Hepatocyte (in vitro differentiated cells): ENCODE data around the gene IDH3A. TPM values are rescaled to one million over a fixed set of nuclear protein-coding genes. Genes with fewer than 3 reads are reported as not detected.
A peak's percentile ranks its signal among the peaks of the same experiment; 100 is the strongest.
"Not testable (repeated sequence)": the region's sequence is repeated elsewhere in the genome, so short reads cannot be mapped to it uniquely, and the experiment has no call there.

Source experiments
- DNase-seq: peaks from one replicate; pipeline ENCODE4 v3.0.0-alpha.2; 2016; ENCODE audit warnings: low spot score
- H2AFZ ChIP-seq: fragments of 200-600 bp; sonication (generic); 2 replicates; pipeline ENCODE4 v1.6.0; 2016; ENCODE audit warnings: antibody characterized with exemption, mild to moderate bottlenecking
- H3K27ac ChIP-seq: fragments of 200-600 bp; sonication (generic); 2 replicates; pipeline ENCODE4 v1.5.1; 2016; ENCODE audit warnings: mild to moderate bottlenecking
- H3K27me3 ChIP-seq: fragments of 200-600 bp; sonication (generic); 2 replicates; pipeline ENCODE4 v1.6.1; 2016
- H3K36me3 ChIP-seq: fragments of 200-600 bp; sonication (generic); replicated peaks from 2 replicates; pipeline ENCODE4 v1.5.1; 2016; ENCODE audit warnings: low read depth; ENCODE audit not compliant: insufficient read depth
- H3K4me1 ChIP-seq: fragments of 200-600 bp; sonication (generic); 2 replicates; pipeline ENCODE4 v1.5.1; 2016; ENCODE audit warnings: mild to moderate bottlenecking, moderate library complexity; ENCODE audit not compliant: insufficient read depth
- H3K4me2 ChIP-seq: fragments of 200-600 bp; sonication (generic); 2 replicates; pipeline ENCODE4 v1.6.0; 2016
- H3K4me3 ChIP-seq: fragments of 200-600 bp; sonication (generic); 2 replicates; pipeline ENCODE4 v1.5.1; 2016; ENCODE audit warnings: mild to moderate bottlenecking
- H3K79me2 ChIP-seq: fragments of 200-600 bp; sonication (generic); 2 replicates; pipeline ENCODE4 v1.6.0; 2017; ENCODE audit warnings: mild to moderate bottlenecking
- H3K9me2 ChIP-seq: fragments of 200-600 bp; sonication (generic); replicated peaks from 2 replicates; pipeline ENCODE4 v1.6.0; 2017; ENCODE audit warnings: mild to moderate bottlenecking; ENCODE audit not compliant: insufficient read depth
- H3K9me3 ChIP-seq: fragments of 200-600 bp; sonication (generic); 2 replicates; pipeline ENCODE4 v1.5.1; 2016; ENCODE audit warnings: low read depth, mild to moderate bottlenecking
- H4K20me1 ChIP-seq: fragments of 200-600 bp; sonication (generic); 2 replicates; pipeline ENCODE4 v1.6.0; 2016; ENCODE audit warnings: mild to moderate bottlenecking; ENCODE audit not compliant: insufficient read depth, poor library complexity, severe bottlenecking
- EZH2 ChIP-seq: fragments of 200-600 bp; sonication (generic); IDR thresholded peaks from 2 replicates; pipeline ENCODE4 v1.6.1; 2016; ENCODE audit warnings: antibody characterized with exemption, mild to moderate bottlenecking, borderline replicate concordance
- EZH2phosphoT487 ChIP-seq: fragments of 200-600 bp; sonication (generic); IDR thresholded peaks from one replicate; pipeline ENCODE4 v1.6.1; 2018; ENCODE audit warnings: antibody characterized with exemption, mild to moderate bottlenecking, low read depth, moderate library complexity; ENCODE audit not compliant: unreplicated experiment, severe bottlenecking
- WGBS: methylation state at CpG from one replicate; pipeline ENCODE4 v1.1.6; 2016; ENCODE audit warnings: low lambda C conversion rate; ENCODE audit errors: missing lambda C conversion rate; 5-methylcytosine and 5-hydroxymethylcytosine counted together
- polyA plus RNA-seq: library from polyadenylated mRNA; unstranded; fragments of >200 nt; fragmentation: Nextera tagmentation; extraction: Ambion mirVana; gene quantifications from 2 replicates; pipeline ENCODE4 v1.2.1, GENCODE V29; 2016
- total RNA-seq: library from RNA; depleted of rRNA; stranded (reverse); fragments of >200 nt; gene quantifications from 2 replicates; pipeline ENCODE4 v1.2.3, GENCODE V29; 2014
- TF ChIP-seq, protein P1 (sequence below): fragments of 200-600 bp; sonication (generic); IDR thresholded peaks from 2 replicates; pipeline ENCODE4 v1.5.1; 2016; ENCODE audit warnings: antibody characterized with exemption, mild to moderate bottlenecking; ENCODE audit not compliant: poor library complexity

The IDH3A gene
- total and polyA plus RNA-seq, 2 experiments from 2014 or later = 62.3 to 102 TPM

DNA sequence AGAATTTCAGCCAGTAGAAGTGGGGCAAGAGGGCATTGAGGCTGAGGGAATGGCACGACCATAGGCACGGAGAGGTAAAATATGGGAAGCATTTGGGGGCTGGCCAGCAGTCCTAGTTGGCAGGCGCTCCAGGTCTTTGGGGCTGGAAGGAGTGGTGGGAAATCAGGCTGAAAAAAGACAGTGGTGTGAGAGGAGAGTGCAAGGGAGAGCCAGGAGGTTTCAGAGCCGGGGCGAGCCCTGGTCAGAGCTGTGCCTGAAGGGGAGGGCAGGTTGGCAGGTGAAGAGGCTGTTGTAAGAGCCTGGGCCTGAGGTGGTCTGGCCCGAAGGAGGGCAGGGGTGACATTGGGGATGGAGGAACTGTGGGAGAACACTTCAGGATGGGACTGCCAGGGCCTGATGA is 1.6 kb upstream of the IDH3A start:
- 92% methylated on average over 6 of the region's 6 CpGs for WGBS

DNA sequence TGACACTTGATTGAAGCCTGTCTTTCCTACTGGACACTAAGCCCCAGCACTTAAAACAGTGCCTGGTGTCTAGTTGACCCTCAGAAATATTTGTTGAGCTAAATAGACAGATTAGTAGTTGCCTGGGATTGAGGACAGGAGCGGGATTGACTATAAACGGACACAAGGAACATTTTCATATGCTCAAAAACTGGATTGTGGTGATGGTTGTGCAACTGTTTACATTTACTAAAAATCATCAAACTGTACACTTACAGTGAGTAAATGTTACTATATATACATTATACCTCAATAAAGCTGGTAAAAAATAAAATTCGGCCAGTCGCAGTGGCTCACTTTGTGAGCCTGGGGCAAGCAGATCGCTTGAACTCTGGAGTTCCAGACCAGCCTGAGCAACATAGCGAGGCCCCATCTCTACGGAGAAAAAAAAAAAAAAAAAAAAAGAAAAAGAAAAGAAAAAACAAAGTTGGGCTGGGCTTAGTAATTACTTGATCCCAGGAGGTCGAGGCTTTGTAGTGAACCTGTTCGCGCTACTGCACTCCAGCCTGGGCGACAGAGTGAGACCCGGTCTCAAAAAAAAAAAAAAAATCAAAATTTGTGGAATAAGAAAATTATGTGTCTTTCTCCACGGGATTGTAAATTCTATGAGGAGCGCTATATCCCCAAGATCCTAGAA is 632 bp upstream of the IDH3A start:
- H3K4me1 ChIP-seq = peaks cover 11% of the 10 kb centered on the region
- no peak for DNase-seq
- no peaks in the 10 kb centered on the region for H4K20me1 ChIP-seq

More for the DNA sequence above, 1.6 kb upstream of the IDH3A start:
- Histone ChIP-seq H3K27me3 (no peaks in the 10 kb centered on the region), H4K20me1 (no peaks in the 10 kb centered on the region), H3K4me1 (peaks cover 11% of the 10 kb centered on the region), H3K27ac (peak overlapping the region; percentile 81), H3K4me3 (no peak overlapping the region), H3K79me2 (peaks cover 32% of the 10 kb centered on the region), H3K4me2 (no peak overlapping the region), H3K9me2 (no peaks in the 10 kb centered on the region), H3K9me3 (no peaks in the 10 kb centered on the region), H3K36me3 (no peaks in the 10 kb centered on the region), H2AFZ (no peak overlapping the region)
- no peak for DNase-seq
- TF ChIP-seq, protein P1, sequence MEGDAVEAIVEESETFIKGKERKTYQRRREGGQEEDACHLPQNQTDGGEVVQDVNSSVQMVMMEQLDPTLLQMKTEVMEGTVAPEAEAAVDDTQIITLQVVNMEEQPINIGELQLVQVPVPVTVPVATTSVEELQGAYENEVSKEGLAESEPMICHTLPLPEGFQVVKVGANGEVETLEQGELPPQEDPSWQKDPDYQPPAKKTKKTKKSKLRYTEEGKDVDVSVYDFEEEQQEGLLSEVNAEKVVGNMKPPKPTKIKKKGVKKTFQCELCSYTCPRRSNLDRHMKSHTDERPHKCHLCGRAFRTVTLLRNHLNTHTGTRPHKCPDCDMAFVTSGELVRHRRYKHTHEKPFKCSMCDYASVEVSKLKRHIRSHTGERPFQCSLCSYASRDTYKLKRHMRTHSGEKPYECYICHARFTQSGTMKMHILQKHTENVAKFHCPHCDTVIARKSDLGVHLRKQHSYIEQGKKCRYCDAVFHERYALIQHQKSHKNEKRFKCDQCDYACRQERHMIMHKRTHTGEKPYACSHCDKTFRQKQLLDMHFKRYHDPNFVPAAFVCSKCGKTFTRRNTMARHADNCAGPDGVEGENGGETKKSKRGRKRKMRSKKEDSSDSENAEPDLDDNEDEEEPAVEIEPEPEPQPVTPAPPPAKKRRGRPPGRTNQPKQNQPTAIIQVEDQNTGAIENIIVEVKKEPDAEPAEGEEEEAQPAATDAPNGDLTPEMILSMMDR = no peak
- TF ChIP-seq EZH2 = no peak

DNA sequence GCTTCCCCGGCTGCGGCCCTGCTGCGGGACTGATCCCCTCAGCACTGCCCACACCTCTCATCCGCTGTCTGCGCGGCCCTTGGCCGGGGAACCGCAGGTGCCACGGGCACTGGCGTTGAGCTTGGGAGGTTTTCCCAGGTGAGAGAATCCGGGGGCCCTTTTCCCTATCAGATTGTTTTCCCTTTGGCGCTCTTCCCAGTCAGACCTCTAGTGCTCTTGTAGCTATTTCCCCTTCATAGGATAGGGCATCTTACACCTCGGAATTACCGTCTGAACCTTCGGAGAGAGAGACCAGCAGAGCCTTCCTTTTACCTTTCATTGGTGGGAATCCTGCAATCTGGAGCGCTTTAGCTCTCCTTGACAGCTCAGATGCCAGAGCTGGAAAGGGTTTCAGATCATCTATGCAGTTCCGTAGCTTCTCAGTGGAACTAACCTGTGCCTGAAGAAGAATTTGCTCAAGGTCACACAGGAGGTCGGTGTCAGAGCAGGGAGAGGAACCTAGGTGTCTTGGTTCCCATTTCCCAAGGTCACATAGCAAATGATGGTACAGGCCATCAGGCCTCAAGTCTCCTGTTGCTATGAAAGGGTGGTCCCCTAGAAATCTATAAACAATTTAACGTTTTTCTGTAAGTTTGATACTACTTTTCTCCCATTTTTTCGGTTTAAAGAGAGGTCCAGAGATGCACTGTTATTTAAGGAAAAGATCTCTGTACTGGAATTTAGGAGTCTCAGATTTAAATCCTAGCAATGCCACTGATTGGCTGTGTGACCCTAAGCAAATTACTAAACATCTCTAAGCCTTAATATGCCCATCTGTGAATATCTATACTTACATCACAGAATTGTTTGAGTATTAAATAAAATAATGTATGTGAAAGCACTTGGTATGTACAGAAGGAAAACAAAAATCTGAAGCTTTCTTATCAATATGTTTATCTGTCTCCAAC is 916 bp downstream of the IDH3A start:
- peaks cover 57% of the 10 kb centered on the region for H3K79me2 ChIP-seq
- H3K9me2 ChIP-seq = no peaks in the 10 kb centered on the region
- H3K36me3 ChIP-seq = no peaks in the 10 kb centered on the region
- peak overlapping the region; percentile 38 for H3K27ac ChIP-seq
- H3K4me2 ChIP-seq = peak overlapping the region; percentile 96
- no peaks in the 10 kb centered on the region for H4K20me1 ChIP-seq
- no peak for DNase-seq
- TF ChIP-seq EZH2 = no peak
- TF ChIP-seq, protein P1 = no peak
- TF ChIP-seq EZH2phosphoT487 = no peak
- H3K27me3 ChIP-seq = no peaks in the 10 kb centered on the region
- 11% methylated on average over 20 of the region's 20 CpGs for WGBS
- H3K4me1 ChIP-seq = peaks cover 11% of the 10 kb centered on the region
- H3K4me3 ChIP-seq = peak overlapping the region; percentile 56
- no peaks in the 10 kb centered on the region for H3K9me3 ChIP-seq
- H2AFZ ChIP-seq = no peak overlapping the region

More for the DNA sequence above, 632 bp upstream of the IDH3A start:
- H3K79me2 ChIP-seq = peaks cover 41% of the 10 kb centered on the region
- no peaks in the 10 kb centered on the region for H3K36me3 ChIP-seq
- peak overlapping the region; percentile 70 for H3K4me2 ChIP-seq
- 22% methylated on average over 14 of the region's 14 CpGs for WGBS
- H2AFZ ChIP-seq = peak overlapping the region; percentile 42
- no peaks in the 10 kb centered on the region for H3K9me3 ChIP-seq
- no peaks in the 10 kb centered on the region for H3K27me3 ChIP-seq
- TF ChIP-seq EZH2phosphoT487 = no peak
- TF ChIP-seq, protein P1 = no peak
- no peak for TF ChIP-seq EZH2
- peak overlapping the region; percentile 81 for H3K27ac ChIP-seq
- H3K9me2 ChIP-seq = no peaks in the 10 kb centered on the region
- peak overlapping the region; percentile 27 for H3K4me3 ChIP-seq

DNA sequence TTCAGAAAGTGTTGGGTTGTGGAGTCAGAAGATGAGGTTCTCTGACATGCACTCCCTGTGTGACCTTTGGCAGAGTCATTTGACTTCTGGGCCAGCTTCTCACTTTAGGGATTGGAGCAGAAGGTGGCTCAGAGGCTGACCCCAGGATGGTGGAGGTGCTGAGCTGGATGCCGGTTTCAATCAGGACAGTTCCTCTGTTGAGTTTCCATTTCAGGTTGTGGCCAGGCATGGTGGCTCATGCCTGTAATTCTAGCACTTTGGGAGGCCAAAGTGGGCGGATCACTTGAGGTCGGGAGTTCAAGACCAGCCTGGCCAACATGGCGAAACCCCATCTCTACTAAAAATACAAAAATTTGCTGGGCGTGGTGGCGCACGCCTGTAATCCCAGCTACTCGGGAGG is 1.9 kb downstream of the IDH3A start:
- peak overlapping the region; percentile 96 for H3K4me2 ChIP-seq
- H4K20me1 ChIP-seq, DNase-seq, H3K9me3 ChIP-seq, H3K36me3 ChIP-seq, H3K4me1 ChIP-seq, H3K9me2 ChIP-seq, H3K4me3 ChIP-seq, H2AFZ ChIP-seq, H3K27me3 ChIP-seq, H3K27ac ChIP-seq: not testable (repeated sequence)
- 98% methylated on average over 8 of the region's 8 CpGs for WGBS
- peaks cover 57% of the 10 kb centered on the region for H3K79me2 ChIP-seq
